GM21825 (cell line): ENCODE results near the gene TTC31.
"Not testable (repeated sequence)": the region's sequence is repeated elsewhere in the genome, so short reads cannot be mapped to it uniquely, and the experiment has no call there.

Experiments
- ATAC-seq: cut with Tn5 transposase; IDR thresholded peaks from one replicate; pipeline ENCODE4 v1.9.1; 2021; ENCODE audit warnings: mild to moderate bottlenecking, moderate library complexity; ENCODE audit not compliant: unreplicated experiment

TTC31 gene

GRCh38 chr2:74482801-74483674 lies at the start of gene TTC31, which contains the start of gene CCDC142:
Gene TTC31, plus strand, starts transcription at chr2:74483081. Its CDS starts 15 bp downstream, at chr2:74483096.
Gene CCDC142, minus strand, starts transcription at chr2:74482998. Its CDS starts 161 bp downstream, at chr2:74482837.
- ATAC-seq: peak; percentile 87

GRCh38 chr2:74436111-74436805 lies 46.6 kb upstream of the TTC31 start:
- no peak for ATAC-seq

DNA sequence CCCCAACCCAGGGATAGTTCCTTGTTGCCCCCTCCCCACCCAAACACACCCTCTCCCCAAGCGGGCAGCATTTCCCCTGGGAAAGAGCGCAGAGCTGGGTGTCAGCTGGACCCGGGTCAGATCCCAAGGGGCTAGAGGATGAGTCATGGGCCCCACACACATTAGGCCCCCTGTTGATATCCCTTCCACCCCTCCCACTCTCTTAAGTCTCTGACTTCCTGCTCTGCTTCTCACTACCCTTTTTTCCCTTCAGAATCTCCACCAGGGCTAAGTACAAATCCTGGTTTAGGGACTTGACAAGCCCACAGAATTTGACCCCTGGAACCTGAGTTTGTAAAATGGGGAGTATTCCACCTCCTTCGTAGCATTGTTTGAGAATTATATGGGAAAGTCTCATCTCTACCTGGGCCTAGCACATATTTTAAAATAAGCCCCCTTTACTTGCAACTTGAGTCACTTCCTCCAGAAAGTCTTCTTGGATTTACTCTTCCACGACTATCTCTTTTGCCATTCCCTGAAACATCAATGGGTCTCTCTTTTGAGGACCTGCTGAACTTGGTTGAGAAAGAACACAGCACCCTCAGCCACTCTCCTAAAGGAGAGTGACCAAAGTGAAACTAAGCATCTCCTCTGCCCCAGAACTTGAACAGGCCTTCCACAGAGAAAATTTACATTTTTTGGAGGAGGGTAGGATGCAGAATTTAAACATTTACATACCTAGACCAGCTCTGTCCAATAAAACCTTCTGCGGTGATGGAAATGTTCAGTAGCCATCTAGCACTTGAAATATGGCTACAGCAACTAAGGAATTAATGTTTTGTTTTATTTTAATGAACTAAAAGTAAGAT lies 45.8 kb upstream of the TTC31 start:
- no peak for ATAC-seq

DNA sequence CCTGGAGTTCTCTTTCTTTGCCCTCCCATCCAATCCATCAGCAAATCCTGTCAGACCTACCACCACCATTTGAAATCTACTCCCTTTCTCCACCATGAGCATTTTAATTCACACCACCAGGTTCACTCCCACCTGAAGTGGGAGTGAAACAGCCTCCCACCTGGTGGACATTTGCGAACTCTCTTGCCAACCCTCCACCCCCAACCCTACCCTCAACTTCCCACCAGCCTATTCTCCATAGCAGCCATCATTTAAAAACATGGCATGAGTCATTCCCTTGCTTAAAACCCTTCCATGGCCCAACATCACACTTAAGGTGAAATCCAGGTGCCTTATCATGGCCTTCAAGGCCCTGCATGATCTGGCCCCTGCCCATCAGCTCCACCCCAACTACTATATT lies 44.6 kb upstream of the TTC31 start:
- no peak for ATAC-seq

- ATAC-seq: no peak
These were observed 43.5 kb upstream of the TTC31 start for GRCh38 chr2:74439373-74439772.

DNA sequence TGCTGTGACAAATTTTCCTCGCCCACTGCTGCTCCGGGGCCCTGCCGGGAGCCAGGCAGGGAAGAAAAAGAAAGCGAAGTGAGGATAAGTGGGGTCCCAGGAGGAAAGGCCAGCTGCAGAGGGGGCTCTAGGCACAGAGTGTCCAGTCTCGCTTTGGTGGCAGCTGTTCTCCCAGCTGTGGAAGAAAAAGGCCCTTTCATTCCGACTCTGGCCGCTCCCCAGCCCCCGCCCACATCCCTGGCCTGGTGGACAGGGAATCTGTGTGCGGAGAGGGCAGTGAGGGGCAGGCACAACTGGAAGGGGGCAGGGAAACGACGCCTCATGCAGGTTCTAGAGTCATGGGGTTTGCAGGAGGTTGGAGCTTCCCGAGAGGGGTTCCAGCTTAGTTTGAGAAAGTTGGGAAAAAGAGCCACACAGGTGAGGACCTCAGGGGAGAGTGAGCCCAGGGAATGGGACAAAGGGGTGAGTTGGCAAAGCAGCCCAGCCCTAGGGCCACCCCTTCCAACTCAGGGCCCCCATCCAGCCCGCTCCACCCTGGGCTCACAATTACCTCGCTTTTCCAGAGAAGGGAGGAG lies 43.0 kb upstream of the TTC31 start:
- ATAC-seq: no peak

- peak; percentile 83 for ATAC-seq
These were observed 42.3 kb upstream of the TTC31 start for GRCh38 chr2:74440378-74441169.

DNA sequence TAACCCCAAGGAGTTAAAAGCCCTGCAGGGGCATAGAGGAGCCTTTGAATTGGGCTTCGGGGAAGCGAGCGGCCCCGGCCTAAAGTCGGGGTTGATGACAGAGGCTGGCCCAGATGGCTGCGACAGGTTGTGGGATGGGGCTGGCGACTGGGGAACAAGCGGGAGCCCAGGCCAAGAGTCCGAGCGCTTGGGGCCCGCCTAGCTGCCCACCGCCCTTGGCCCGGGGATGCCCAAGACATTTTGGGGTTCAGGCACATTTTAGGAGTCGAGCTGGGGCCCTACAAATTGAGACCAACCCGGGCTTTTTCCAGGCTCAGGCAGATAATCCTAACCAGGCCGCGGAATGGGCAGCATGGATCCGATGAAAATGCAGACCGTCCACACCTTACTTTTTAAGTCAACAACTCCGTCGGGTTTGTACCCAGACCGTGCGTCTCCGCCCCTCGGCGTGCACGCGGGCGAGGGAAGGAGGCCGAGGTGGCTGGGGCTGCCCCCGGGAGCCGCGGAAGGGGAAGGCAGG lies 41.7 kb upstream of the TTC31 start:
- ATAC-seq: no peak

DNA sequence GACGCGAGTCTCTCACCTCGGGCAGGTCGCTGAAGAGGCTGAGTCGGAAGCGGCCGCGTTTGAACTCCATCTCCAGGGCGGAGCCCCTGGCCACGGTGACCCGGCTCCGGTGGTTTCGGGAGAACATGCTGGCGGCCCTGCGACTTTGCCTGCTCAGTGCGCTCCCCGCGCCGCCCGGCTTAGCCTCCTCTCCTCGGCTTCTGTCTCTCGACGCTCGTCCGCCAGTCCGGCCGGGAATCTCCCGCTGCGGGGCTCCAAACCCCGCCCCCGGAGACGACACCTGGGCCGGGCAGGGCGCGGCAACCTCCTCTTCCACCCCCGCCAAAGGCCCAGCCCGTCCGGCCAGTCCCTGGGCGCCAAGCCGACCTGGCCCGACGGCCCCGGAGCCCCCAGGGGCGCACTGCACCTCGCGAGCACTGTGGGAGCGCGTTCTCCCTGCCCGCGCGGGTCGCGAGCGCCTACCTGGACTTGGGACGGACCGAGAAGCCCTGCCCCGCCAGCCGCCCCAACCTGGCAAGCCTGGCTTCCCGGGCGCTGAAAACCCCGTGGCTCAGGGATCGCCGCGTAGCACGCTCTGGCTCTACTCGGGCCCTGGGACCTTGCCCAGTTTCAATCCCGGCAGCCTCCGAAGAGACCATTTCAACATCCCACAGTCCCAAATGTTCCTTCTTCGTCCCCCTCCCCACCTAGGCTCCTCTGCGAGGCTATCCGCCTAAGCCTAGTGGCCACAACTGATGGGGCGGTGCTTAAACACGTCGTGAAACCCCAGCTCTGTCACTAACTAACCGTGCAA lies 41.0 kb upstream of the TTC31 start, which contains the start of gene RTKN:
RTKN (minus strand) TSS at position 248 of the 793 bp plus-strand sequence; CDS start at position 127, 121 bp downstream.
- no peak for ATAC-seq

DNA sequence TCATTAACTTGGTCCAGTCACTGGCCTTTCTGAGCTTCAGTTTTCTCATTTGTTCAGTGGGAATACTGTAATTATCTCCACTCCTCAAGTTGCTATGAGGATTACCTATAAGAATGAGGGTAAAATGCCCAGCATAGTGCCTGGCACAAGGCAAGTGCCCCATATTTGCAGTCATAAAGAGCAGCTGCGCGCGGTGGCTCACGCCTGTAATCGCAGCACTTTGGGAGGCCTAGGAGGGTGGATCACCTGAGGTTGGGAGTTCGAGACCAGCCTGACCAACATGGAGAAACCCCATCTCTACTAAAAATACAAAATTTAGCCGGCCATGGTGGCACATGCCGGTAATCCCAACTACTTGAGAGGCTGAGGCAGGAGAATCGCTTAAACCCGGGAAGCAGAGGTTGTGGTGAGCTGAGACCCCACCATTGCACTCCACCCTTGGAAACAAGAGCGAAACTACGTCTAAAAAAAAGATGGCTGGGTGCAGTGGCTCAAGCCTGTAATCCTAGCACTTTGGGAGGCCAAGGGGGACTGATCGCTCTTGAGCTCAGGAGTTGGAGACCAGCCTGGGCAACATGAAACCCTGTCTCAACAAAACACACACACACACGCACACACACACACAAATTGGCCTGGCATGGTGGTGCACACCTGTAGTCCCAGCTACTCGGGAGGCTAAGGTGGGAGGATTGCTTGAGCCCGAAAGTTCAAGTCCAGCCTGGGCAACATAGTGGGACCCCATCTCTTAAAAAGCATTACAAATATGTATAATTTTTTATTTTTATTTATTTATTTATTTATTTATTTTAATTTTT lies 40.2 kb upstream of the TTC31 start:
- ATAC-seq: not testable (repeated sequence)

GRCh38 chr2:74444498-74445318 lies 38.2 kb upstream of the TTC31 start:
- no peak for ATAC-seq

GRCh38 chr2:74447230-74447999 lies 35.5 kb upstream of the TTC31 start:
- ATAC-seq: no peak

DNA sequence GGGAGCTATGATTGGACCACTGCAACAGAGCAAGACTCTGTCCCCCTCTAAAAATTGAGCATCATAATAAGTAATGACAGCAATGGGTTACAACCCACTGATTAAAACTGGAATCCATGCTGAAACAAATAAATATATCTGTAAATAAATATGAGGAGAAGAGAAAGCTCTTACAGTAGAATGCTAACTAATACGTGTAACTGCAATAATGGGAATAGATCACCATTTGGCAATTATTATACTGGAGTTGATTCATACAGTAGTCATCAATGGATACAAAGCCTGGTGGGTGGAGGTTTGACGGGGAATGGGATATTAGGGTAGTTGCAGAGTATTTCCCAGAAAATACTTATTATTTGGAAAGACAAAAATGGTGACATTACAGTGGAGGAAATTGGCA lies 34.1 kb upstream of the TTC31 start:
- no peak for ATAC-seq

DNA sequence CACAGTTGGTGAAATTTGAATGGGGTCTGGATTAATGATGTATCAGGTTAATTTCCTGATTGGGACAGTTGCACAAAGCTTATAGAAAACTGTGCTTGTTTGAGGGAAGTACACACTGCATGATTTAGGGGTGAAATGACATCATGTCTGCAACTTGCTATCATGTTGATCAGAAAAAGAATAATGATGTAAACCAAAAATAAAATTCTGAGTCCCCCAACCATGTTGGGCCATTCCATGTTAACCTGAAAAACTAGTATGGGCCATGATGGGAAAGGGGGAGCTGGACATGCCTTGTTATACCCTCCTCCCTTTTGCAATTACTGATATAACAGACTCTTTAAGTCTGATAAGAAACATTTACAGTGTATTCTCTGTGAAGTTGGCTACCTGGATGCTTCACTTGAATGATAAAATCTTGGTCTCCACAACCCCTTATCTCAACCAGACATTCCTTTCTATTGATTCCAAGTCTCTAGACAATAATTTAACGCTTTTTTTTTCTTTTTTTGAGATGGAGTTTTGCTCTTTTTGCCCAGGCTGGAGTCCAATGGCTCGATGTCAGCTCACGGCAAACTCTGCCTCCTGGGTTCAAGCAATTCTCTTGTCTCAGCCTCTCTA lies 32.2 kb upstream of the TTC31 start:
- ATAC-seq: no peak

GRCh38 chr2:74454654-74455511 lies 28.0 kb upstream of the TTC31 start, which contains the start of gene INO80B:
Gene INO80B, plus strand, starts transcription at chr2:74455087. Its CDS starts 30 bp downstream, at chr2:74455117.
- peak; percentile 41 for ATAC-seq
